Fibroblast of lung (primary cell): ENCODE data around the gene KIF26B. TPM values are rescaled to one million over a fixed set of nuclear protein-coding genes. Genes with fewer than 3 reads are reported as not detected.

ENCODE experiments used
- DNase-seq, 2 donors: peaks; one replicate each; pipeline versions ENCODE4 v3.0.0 to v3.0.0-alpha.2; 2010; ENCODE audit warnings: low read depth in 2 of 2
- H2AFZ ChIP-seq: 2 replicates; pipeline ENCODE4 v1.5.1; 2012; ENCODE audit warnings: low read length, control low read depth, inconsistent platforms
- H3K27ac ChIP-seq: 2 replicates; pipeline ENCODE4 v1.5.1; 2011; ENCODE audit warnings: low read length, control low read depth; ENCODE audit not compliant: insufficient read depth
- H3K27me3 ChIP-seq: 2 replicates; pipeline ENCODE4 v1.5.1; 2011; ENCODE audit warnings: mild to moderate bottlenecking, low read length; ENCODE audit not compliant: control insufficient read depth, insufficient read depth
- H3K36me3 ChIP-seq: 2 replicates; pipeline ENCODE4 v1.5.1; 2011; ENCODE audit warnings: low read length; ENCODE audit not compliant: control insufficient read depth, insufficient read depth
- H3K4me1 ChIP-seq: 2 replicates; pipeline ENCODE4 v1.5.1; 2011; ENCODE audit warnings: low read length; ENCODE audit not compliant: control insufficient read depth, insufficient read depth; ENCODE audit errors: extremely low read depth
- H3K4me2 ChIP-seq: 2 replicates; pipeline ENCODE4 v1.5.1; 2011; ENCODE audit warnings: low read length, control low read depth; ENCODE audit not compliant: insufficient read depth; ENCODE audit errors: extremely low read depth
- H3K4me3 ChIP-seq, 4 experiments: fragments of 200-600 bp in 1 of 4; sonication (generic) in 1 of 4; replicated peaks in 1 of 4; 2 replicates each; pipeline ENCODE4 v1.5.1; 2011 to 2016; ENCODE audit warnings: low read length in 4 of 4, low read depth in 3 of 4, mild to moderate bottlenecking in 3 of 4, control low read depth in 2 of 4, inconsistent platforms in 1 of 4, mixed read lengths in 1 of 4; ENCODE audit not compliant: insufficient read depth in 1 of 4; ENCODE audit errors: control extremely low read depth in 1 of 4
- H3K79me2 ChIP-seq: 2 replicates; pipeline ENCODE4 v1.5.1; 2012; ENCODE audit warnings: mild to moderate bottlenecking, low read length, inconsistent platforms; ENCODE audit not compliant: control insufficient read depth, insufficient read depth
- H3K9ac ChIP-seq: 2 replicates; pipeline ENCODE4 v1.5.1; 2011; ENCODE audit warnings: mild to moderate bottlenecking, low read length, control low read depth; ENCODE audit not compliant: insufficient read depth
- H3K9me3 ChIP-seq: 2 replicates; pipeline ENCODE4 v1.5.1; 2012; ENCODE audit warnings: low read depth, low read length; ENCODE audit not compliant: control insufficient read depth, insufficient read depth
- H4K20me1 ChIP-seq: 2 replicates; pipeline ENCODE4 v1.5.1; 2011; ENCODE audit warnings: low read length; ENCODE audit not compliant: control insufficient read depth, insufficient read depth; ENCODE audit errors: extremely low read depth
- EZH2 ChIP-seq: IDR thresholded peaks from 2 replicates; pipeline ENCODE4 v1.5.1; 2012; ENCODE audit warnings: low read length, control low read depth, mild to moderate bottlenecking; ENCODE audit errors: missing control alignments
- polyA plus RNA-seq, 2 donors: library from polyadenylated mRNA; depleted of rRNA in 1 of 2; stranded (reverse) in 1 of 2; unstranded in 1 of 2; fragments of >200 nt; gene quantifications; 2 replicates each; pipeline ENCODE4 v1.2.1, GENCODE V29; 2011 to 2012; ENCODE audit warnings: missing spikeins in 1 of 2
- total RNA-seq: library from RNA; depleted of rRNA; stranded (reverse); fragments of >200 nt; gene quantifications from 2 replicates; pipeline ENCODE4 v1.2.1, GENCODE V29; 2014
- TF ChIP-seq, protein P1 (sequence below), 2 donors: IDR thresholded peaks in 1 of 2; conservative IDR thresholded peaks in 1 of 2; 1 replicate in 1 of 2; 2 replicates in 1 of 2; pipeline ENCODE4 v1.5.1; 2011 to 2012; ENCODE audit warnings: low read length in 2 of 2, control low read depth in 1 of 2, inconsistent platforms in 1 of 2, low read depth in 1 of 2, mild to moderate bottlenecking in 1 of 2

Gene KIF26B
- total and polyA plus RNA-seq, 2 donors (not counting 1 experiment from before 2014, with no cell fraction given) = 5.3 to 6.1 TPM

DNA sequence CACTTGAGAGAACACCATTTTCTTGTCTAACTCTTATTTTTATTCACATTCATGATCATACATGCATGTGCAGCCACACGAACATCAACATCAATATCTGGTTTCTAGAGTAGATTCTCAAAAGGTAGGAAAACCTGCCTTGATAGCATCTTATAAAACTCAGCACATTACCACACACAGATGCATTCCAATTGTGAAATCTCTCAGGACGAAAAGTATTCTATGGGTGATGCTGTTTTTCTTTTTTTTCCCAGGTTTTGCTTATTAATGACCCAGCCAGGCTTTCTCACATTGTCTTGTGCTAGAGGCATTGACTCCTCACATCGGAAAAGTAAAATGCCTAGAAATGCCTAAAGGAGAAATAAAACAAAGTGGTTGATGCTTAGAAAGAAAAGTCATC lies 562.8 kb downstream of the KIF26B start:
- Histone ChIP-seq H2AFZ (no peak overlapping the region), H3K9ac (no peak overlapping the region), H3K27me3 (no peaks in the 10 kb centered on the region), H3K36me3 (no peaks in the 10 kb centered on the region), H3K4me3 (no peak overlapping the region), H3K27ac (no peak overlapping the region), H3K9me3 (no peaks in the 10 kb centered on the region), H3K79me2 (no peaks in the 10 kb centered on the region), H3K4me2 (no peak overlapping the region), H4K20me1 (no peaks in the 10 kb centered on the region), H3K4me1 (no peaks in the 10 kb centered on the region)
- TF ChIP-seq, protein P1, sequence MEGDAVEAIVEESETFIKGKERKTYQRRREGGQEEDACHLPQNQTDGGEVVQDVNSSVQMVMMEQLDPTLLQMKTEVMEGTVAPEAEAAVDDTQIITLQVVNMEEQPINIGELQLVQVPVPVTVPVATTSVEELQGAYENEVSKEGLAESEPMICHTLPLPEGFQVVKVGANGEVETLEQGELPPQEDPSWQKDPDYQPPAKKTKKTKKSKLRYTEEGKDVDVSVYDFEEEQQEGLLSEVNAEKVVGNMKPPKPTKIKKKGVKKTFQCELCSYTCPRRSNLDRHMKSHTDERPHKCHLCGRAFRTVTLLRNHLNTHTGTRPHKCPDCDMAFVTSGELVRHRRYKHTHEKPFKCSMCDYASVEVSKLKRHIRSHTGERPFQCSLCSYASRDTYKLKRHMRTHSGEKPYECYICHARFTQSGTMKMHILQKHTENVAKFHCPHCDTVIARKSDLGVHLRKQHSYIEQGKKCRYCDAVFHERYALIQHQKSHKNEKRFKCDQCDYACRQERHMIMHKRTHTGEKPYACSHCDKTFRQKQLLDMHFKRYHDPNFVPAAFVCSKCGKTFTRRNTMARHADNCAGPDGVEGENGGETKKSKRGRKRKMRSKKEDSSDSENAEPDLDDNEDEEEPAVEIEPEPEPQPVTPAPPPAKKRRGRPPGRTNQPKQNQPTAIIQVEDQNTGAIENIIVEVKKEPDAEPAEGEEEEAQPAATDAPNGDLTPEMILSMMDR (conservative IDR thresholded peaks at IDR 0.05 in 1 of 2, IDR thresholded peaks at IDR 0.05 in 1 of 2; ENCODE audit: low read depth in 1 of 2, low read length in 2 of 2) = no peak
- no peak for TF ChIP-seq EZH2
- DNase-seq = no peak

DNA sequence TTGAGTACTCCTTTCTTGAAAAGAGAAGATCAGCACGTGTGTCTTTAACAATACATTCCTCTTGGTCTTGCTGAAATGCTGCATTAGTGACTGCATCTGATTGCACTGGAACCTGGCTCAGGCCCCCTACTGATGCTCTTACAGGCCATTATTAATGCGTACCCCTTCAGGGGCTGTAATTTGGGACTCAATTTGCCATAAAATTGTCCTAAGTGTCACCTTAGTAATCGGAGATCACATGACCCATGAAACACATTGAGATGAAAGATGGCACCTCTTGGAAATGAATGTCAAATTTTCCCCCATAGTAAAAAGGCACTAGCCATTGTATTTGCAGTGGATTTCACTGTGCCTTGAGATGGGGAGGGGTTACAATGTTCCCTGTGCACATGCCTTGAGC lies 563.3 kb downstream of the KIF26B start:
- Histone ChIP-seq H4K20me1 (no peaks in the 10 kb centered on the region), H3K9me3 (no peaks in the 10 kb centered on the region), H2AFZ (no peak overlapping the region), H3K27me3 (no peaks in the 10 kb centered on the region), H3K79me2 (no peaks in the 10 kb centered on the region), H3K27ac (no peak overlapping the region), H3K4me3 (no peak overlapping the region), H3K36me3 (no peaks in the 10 kb centered on the region), H3K9ac (no peak overlapping the region), H3K4me2 (no peak overlapping the region), H3K4me1 (no peaks in the 10 kb centered on the region)
- TF ChIP-seq EZH2 = no peak
- TF ChIP-seq, protein P1 (conservative IDR thresholded peaks at IDR 0.05 in 1 of 2, IDR thresholded peaks at IDR 0.05 in 1 of 2; ENCODE audit: low read depth in 1 of 2, low read length in 2 of 2) = no peak
- no peak for DNase-seq

DNA sequence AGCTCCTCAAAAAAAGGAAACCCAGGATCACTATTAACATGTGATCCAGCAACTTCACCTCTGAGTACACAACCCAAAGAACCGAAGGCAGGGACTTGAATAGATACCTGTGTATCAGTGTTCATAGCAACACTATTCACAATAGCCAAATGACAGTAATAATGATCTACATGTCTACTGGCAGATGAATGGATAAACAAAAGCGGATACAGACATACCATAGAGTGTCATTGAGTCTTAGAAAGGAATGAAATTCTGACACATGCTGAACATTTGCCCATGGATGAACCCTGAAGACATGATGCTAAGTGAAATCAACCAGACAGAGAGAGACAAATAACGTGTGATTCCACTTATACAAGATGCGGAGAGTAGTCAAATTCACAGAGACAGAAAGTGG lies 564.2 kb downstream of the KIF26B start:
- Histone ChIP-seq H2AFZ (no peak overlapping the region), H3K4me1 (no peaks in the 10 kb centered on the region), H3K4me2 (no peak overlapping the region), H4K20me1 (no peaks in the 10 kb centered on the region), H3K79me2 (no peaks in the 10 kb centered on the region), H3K27ac (no peak overlapping the region), H3K9me3 (no peaks in the 10 kb centered on the region), H3K36me3 (no peaks in the 10 kb centered on the region), H3K27me3 (no peaks in the 10 kb centered on the region), H3K4me3 (no peak overlapping the region), H3K9ac (no peak overlapping the region)
- DNase-seq = no peak
- TF ChIP-seq, protein P1 (conservative IDR thresholded peaks at IDR 0.05 in 1 of 2, IDR thresholded peaks at IDR 0.05 in 1 of 2; ENCODE audit: low read depth in 1 of 2, low read length in 2 of 2) = no peak
- TF ChIP-seq EZH2 = no peak
